Measurements from ENCODE around the gene MAN1C1.

- no peak for TF ChIP-seq POLR2A (IDR thresholded peaks at IDR 0.05)
- TF ChIP-seq CTCF (IDR thresholded peaks at IDR 0.05) = no peak
Measured at GRCh38 chr1:25690396-25690956, 73.9 kb downstream of the MAN1C1 start.
